ENCODE data around the gene TRAPPC3L. TPM values are rescaled to one million over a fixed set of nuclear protein-coding genes. Genes with fewer than 3 reads are reported as not detected.
A peak's percentile ranks its signal among the peaks of the same experiment; 100 is the strongest.

TRAPPC3L gene
- polyA plus RNA-seq, 2 of the 4 experiments (the other 2 are of a cell fraction): not detected

GRCh38 chr6:116482780-116483179 is 62.7 kb downstream of the TRAPPC3L start:
- no peak for ATAC-seq
- no peak for FAIRE-seq
- no peaks in the 10 kb centered on the region for H3K9me3 ChIP-seq
- no peak for DNase-seq (ENCODE audit: low read depth in 1 of 2, low spot score in 1 of 2)
- ChIA-PET POLR2A (no interaction called here), CTCF (interaction anchor here (0.6 kb wide), 1 partner anchor 18 kb away, joined by 3 read pairs; no protein-coding TSS in a partner anchor)
- H3K27ac ChIP-seq: no peak overlapping the region
- no peak overlapping the region for H3K4me2 ChIP-seq
- no peak overlapping the region for H3K4me3 ChIP-seq
- H3K4me1 ChIP-seq: no peaks in the 10 kb centered on the region
- WGBS (ENCODE audit: missing lambda C conversion rate): 3% methylated on average over 1 of the region's 1 CpG
- TF ChIP-seq MAZ (IDR thresholded peaks at IDR 0.05; ENCODE audit: borderline replicate concordance, low read depth, low read length) (no peak), BHLHE40 (IDR thresholded peaks at IDR 0.05; ENCODE audit: low read depth, low read length) (no peak), HEYL (CRISPR knock-in tag; IDR thresholded peaks at IDR 0.05) (no peak), TP53 (CRISPR knock-in tag; IDR thresholded peaks at IDR 0.05) (no peak), GATA3 (IDR thresholded peaks at IDR 0.05; ENCODE audit: borderline replicate concordance) (no peak), MAFK (IDR thresholded peaks at IDR 0.05; ENCODE audit: partially characterized antibody) (peak; percentile 47), JUN (IDR thresholded peaks at IDR 0.05) (no peak), KDM1A (IDR thresholded peaks at IDR 0.05; ENCODE audit: low read depth) (no peak)

- 79% methylated on average over 5 of the region's 5 CpGs for WGBS (ENCODE audit: missing lambda C conversion rate)
- no peak for FAIRE-seq
Observed at GRCh38 chr6:116476002-116476678, 69.3 kb downstream of the TRAPPC3L start.

DNA sequence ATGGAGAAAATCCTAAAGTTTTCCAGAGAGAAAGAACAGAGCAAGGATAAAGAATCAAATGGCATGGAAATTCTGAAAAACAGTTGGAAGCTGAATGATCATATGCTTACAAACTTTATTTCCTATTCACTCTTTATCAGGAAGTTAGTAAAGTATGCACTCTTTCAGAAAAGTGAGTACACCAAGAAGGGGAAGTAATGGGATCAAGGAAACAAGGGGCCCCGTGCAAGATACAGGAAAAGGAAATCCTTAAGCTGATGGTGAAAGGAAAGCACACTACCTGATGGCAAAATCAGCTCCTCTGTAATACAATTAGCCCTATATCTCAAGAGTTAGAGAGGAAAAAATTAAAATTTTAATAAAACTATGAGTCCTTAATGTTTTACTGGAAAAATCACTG is 70.3 kb downstream of the TRAPPC3L start:
- no peak overlapping the region for H3K4me2 ChIP-seq
- H3K4me1 ChIP-seq: no peaks in the 10 kb centered on the region
- no peaks in the 10 kb centered on the region for H3K9me3 ChIP-seq
- WGBS (ENCODE audit: missing lambda C conversion rate): 44% methylated on average over 1 of the region's 1 CpG
- H3K4me3 ChIP-seq: no peak overlapping the region
- DNase-seq (ENCODE audit: low read depth in 1 of 2, low spot score in 1 of 2): no peak
- TF ChIP-seq CHD2 (IDR thresholded peaks at IDR 0.05; ENCODE audit: low read length, partially characterized antibody): no peak
- TF ChIP-seq ZSCAN20 (CRISPR knock-in tag; IDR thresholded peaks at IDR 0.05): no peak
- no peak for TF ChIP-seq CBX2 (IDR thresholded peaks at IDR 0.05; ENCODE audit: borderline replicate concordance, low read depth)
- no peak for TF ChIP-seq KDM1A (IDR thresholded peaks at IDR 0.05; ENCODE audit: low read depth)
- TF ChIP-seq MAFK (IDR thresholded peaks at IDR 0.05; ENCODE audit: partially characterized antibody): no peak
- TF ChIP-seq ZFP36 (IDR thresholded peaks at IDR 0.05; ENCODE audit: borderline replicate concordance, partially characterized antibody): no peak
- TF ChIP-seq EHF (CRISPR knock-in tag; IDR thresholded peaks at IDR 0.05): no peak
- ChIA-PET POLR2A (no interaction called here), CTCF (interaction anchor here (0.6 kb wide), 1 partner anchor 74 kb away, joined by 3 read pairs; no protein-coding TSS in a partner anchor)
- no peak for FAIRE-seq
- no peak for ATAC-seq
- H3K27ac ChIP-seq: no peak overlapping the region

More at GRCh38 chr6:116476002-116476678, 69.3 kb downstream of the TRAPPC3L start:
- H3K27ac ChIP-seq: no peak overlapping the region
- H3K4me1 ChIP-seq: no peaks in the 10 kb centered on the region
- ATAC-seq (no peak), DNase-seq (ENCODE audit: low read depth in 1 of 2, low spot score in 1 of 2) (no peak)
- no peaks in the 10 kb centered on the region for H3K9me3 ChIP-seq
- CTCF ChIA-PET: no interaction called here
- POLR2A ChIA-PET: no interaction called here
- H3K4me3 ChIP-seq: no peak overlapping the region
- TF ChIP-seq HEYL (CRISPR knock-in tag; IDR thresholded peaks at IDR 0.05) (no peak), CBX8 (IDR thresholded peaks at IDR 0.05) (no peak), ESRRA (IDR thresholded peaks at IDR 0.05; ENCODE audit: borderline replicate concordance, low read length) (no peak)
- no peak overlapping the region for H3K4me2 ChIP-seq

DNA sequence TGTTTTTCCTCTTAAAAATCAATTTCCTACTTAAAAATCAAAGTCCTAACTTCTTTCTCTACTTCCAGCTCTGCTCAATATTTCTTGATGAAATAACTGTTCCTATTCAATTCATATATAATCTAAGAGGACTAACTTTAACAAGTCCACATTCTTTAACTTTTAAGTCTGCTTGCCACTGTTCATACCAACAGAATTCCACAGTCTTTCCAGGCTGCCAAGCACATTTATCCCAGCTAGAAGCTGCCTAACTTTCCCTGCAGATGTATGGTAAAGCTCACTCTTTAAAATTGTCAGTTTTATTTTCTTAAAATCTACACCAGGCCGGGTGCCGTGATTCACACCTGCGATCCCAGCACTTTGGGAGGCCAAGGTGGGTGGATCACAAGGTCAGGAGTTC is 72.8 kb downstream of the TRAPPC3L start:
- Histone ChIP-seq H3K4me1 (no peaks in the 10 kb centered on the region), H3K4me2 (no peak overlapping the region), H3K9me3 (no peaks in the 10 kb centered on the region), H3K27ac (no peak overlapping the region), H3K4me3 (no peak overlapping the region)
- WGBS (ENCODE audit: missing lambda C conversion rate): 51% methylated on average over 2 of the region's 3 CpGs
- FAIRE-seq: no peak
- no peak for DNase-seq (ENCODE audit: low read depth in 1 of 2, low spot score in 1 of 2)
- CTCF ChIA-PET: no interaction called here
- no peak for ATAC-seq
- POLR2A ChIA-PET: no interaction called here
- TF ChIP-seq JUNB (IDR thresholded peaks at IDR 0.05): no peak
- TF ChIP-seq MAX (IDR thresholded peaks at IDR 0.05): no peak
- TF ChIP-seq USF2 (IDR thresholded peaks at IDR 0.05): no peak
- TF ChIP-seq KDM5A (IDR thresholded peaks at IDR 0.05): no peak
- TF ChIP-seq ZC3H11A (IDR thresholded peaks at IDR 0.05): no peak
- TF ChIP-seq E2F6 (IDR thresholded peaks at IDR 0.05; ENCODE audit: borderline replicate concordance, low read depth): no peak
- no peak for TF ChIP-seq ELK1 (IDR thresholded peaks at IDR 0.05; ENCODE audit: low read depth, low read length)
- no peak for TF ChIP-seq TP53 (CRISPR knock-in tag; IDR thresholded peaks at IDR 0.05)
- TF ChIP-seq RNF2 (IDR thresholded peaks at IDR 0.05; ENCODE audit: borderline replicate concordance, low read depth): no peak
- TF ChIP-seq CBX2 (IDR thresholded peaks at IDR 0.05; ENCODE audit: borderline replicate concordance, low read depth): no peak
- TF ChIP-seq EP300 (IDR thresholded peaks at IDR 0.05): no peak
- TF ChIP-seq, protein P1, sequence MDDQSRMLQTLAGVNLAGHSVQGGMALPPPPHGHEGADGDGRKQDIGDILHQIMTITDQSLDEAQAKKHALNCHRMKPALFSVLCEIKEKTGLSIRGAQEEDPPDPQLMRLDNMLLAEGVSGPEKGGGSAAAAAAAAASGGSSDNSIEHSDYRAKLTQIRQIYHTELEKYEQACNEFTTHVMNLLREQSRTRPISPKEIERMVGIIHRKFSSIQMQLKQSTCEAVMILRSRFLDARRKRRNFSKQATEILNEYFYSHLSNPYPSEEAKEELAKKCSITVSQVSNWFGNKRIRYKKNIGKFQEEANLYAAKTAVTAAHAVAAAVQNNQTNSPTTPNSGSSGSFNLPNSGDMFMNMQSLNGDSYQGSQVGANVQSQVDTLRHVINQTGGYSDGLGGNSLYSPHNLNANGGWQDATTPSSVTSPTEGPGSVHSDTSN (IDR thresholded peaks at IDR 0.05): no peak
- no peak for TF ChIP-seq HES2 (IDR thresholded peaks at IDR 0.05)
- TF ChIP-seq, protein P2, sequence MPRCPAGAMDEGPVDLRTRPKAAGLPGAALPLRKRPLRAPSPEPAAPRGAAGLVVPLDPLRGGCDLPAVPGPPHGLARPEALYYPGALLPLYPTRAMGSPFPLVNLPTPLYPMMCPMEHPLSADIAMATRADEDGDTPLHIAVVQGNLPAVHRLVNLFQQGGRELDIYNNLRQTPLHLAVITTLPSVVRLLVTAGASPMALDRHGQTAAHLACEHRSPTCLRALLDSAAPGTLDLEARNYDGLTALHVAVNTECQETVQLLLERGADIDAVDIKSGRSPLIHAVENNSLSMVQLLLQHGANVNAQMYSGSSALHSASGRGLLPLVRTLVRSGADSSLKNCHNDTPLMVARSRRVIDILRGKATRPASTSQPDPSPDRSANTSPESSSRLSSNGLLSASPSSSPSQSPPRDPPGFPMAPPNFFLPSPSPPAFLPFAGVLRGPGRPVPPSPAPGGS (IDR thresholded peaks at IDR 0.05): no peak

Measured in A549 (cell line).